ENCODE data around the gene ATP2B2.
"Not testable (repeated sequence)": the region's sequence is repeated elsewhere in the genome, so short reads cannot be mapped to it uniquely, and the experiment has no call there.

Gene ATP2B2

GRCh38 chr3:10299175-10299574 lies 206.2 kb downstream of the ATP2B2 start:
- ATAC-seq, result no peak
- Mint-ChIP-seq H3K4me3 (no peak overlapping the region), H3K9me3 (no peaks in the 10 kb centered on the region), H3K27me3 (no peaks in the 10 kb centered on the region), H3K4me1 (peaks cover 13% of the 10 kb centered on the region), H3K36me3 (peaks cover 57% of the 10 kb centered on the region), H3K27ac (peak overlapping the region; percentile 71)

- not testable (repeated sequence) for ATAC-seq
- H3K36me3 Mint-ChIP-seq, result peaks cover 53% of the 10 kb centered on the region
Observed at GRCh38 chr3:10298064-10298463, 207.3 kb downstream of the ATP2B2 start.

GRCh38 chr3:10294030-10294586 lies 211.3 kb downstream of the ATP2B2 start:
- ATAC-seq, result no peak
- peaks cover 24% of the 10 kb centered on the region for H3K36me3 Mint-ChIP-seq
- no peaks in the 10 kb centered on the region for H3K27me3 Mint-ChIP-seq
- H3K4me1 Mint-ChIP-seq, result peaks cover 33% of the 10 kb centered on the region
- no peaks in the 10 kb centered on the region for H3K9me3 Mint-ChIP-seq
- H3K27ac Mint-ChIP-seq, result peak overlapping the region; percentile 21
- no peak overlapping the region for H3K4me3 Mint-ChIP-seq

More at GRCh38 chr3:10298064-10298463, 207.3 kb downstream of the ATP2B2 start:
- H3K4me1 Mint-ChIP-seq, result peaks cover 21% of the 10 kb centered on the region
- H3K4me3 Mint-ChIP-seq, H3K9me3 Mint-ChIP-seq, H3K27me3 Mint-ChIP-seq, H3K27ac Mint-ChIP-seq: not testable (repeated sequence)

- Mint-ChIP-seq H3K27ac (peak within 1 kb of the TSS; percentile 74), H3K4me1 (peaks cover 33% of the 10 kb centered on the region), H3K36me3 (peaks cover 27% of the 10 kb centered on the region), H3K27me3 (no peaks in the 10 kb centered on the region), H3K4me3 (peak within 1 kb of the TSS; percentile 62), H3K9me3 (no peaks in the 10 kb centered on the region)
- peak; percentile 95 for ATAC-seq
Observed at GRCh38 chr3:10292505-10293419, 212.6 kb downstream of the ATP2B2 start, which contains the start of gene GHRL. GHRL (minus strand) TSS chr3:10292947; CDS start chr3:10290180, 2,767 bp downstream.

- ATAC-seq, result no peak
- H3K27ac Mint-ChIP-seq, result peak overlapping the region; percentile 74
- no peaks in the 10 kb centered on the region for H3K9me3 Mint-ChIP-seq
- H3K4me3 Mint-ChIP-seq, result no peak overlapping the region
- H3K36me3 Mint-ChIP-seq, result peaks cover 29% of the 10 kb centered on the region
- H3K4me1 Mint-ChIP-seq, result peaks cover 33% of the 10 kb centered on the region
- no peaks in the 10 kb centered on the region for H3K27me3 Mint-ChIP-seq
Observed at GRCh38 chr3:10291641-10292040, 213.7 kb downstream of the ATP2B2 start.

GRCh38 chr3:10290481-10291176 lies 214.8 kb downstream of the ATP2B2 start:
- ATAC-seq, result no peak
- H3K27ac Mint-ChIP-seq, result peak overlapping the region; percentile 74
- no peak overlapping the region for H3K4me3 Mint-ChIP-seq
- H3K27me3 Mint-ChIP-seq, result no peaks in the 10 kb centered on the region
- H3K36me3 Mint-ChIP-seq, result peaks cover 28% of the 10 kb centered on the region
- peaks cover 36% of the 10 kb centered on the region for H3K4me1 Mint-ChIP-seq
- H3K9me3 Mint-ChIP-seq, result no peaks in the 10 kb centered on the region

GRCh38 chr3:10289787-10290355 lies 215.5 kb downstream of the ATP2B2 start:
- Mint-ChIP-seq H3K9me3 (no peaks in the 10 kb centered on the region), H3K27ac (no peak overlapping the region), H3K4me1 (peaks cover 44% of the 10 kb centered on the region), H3K36me3 (peaks cover 31% of the 10 kb centered on the region), H3K27me3 (no peaks in the 10 kb centered on the region), H3K4me3 (no peak overlapping the region)
- ATAC-seq, result no peak

- no peaks in the 10 kb centered on the region for H3K27me3 Mint-ChIP-seq
- H3K36me3 Mint-ChIP-seq, result peaks cover 24% of the 10 kb centered on the region
- ATAC-seq, result no peak
- H3K9me3 Mint-ChIP-seq, result no peaks in the 10 kb centered on the region
- H3K4me1 Mint-ChIP-seq, result peaks cover 46% of the 10 kb centered on the region
- no peak overlapping the region for H3K27ac Mint-ChIP-seq
- H3K4me3 Mint-ChIP-seq, result no peak overlapping the region
Observed at GRCh38 chr3:10289077-10289476, 216.3 kb downstream of the ATP2B2 start.

- Mint-ChIP-seq H3K27ac (no peak overlapping the region), H3K36me3 (peaks cover 22% of the 10 kb centered on the region), H3K9me3 (no peaks in the 10 kb centered on the region), H3K4me3 (no peak overlapping the region), H3K4me1 (peaks cover 46% of the 10 kb centered on the region), H3K27me3 (no peaks in the 10 kb centered on the region)
- no peak for ATAC-seq
Observed at GRCh38 chr3:10288575-10288960, 216.8 kb downstream of the ATP2B2 start.

GRCh38 chr3:10287936-10288574 lies 217.3 kb downstream of the ATP2B2 start:
- Mint-ChIP-seq H3K36me3 (peaks cover 22% of the 10 kb centered on the region), H3K27me3 (no peaks in the 10 kb centered on the region), H3K4me3 (no peak overlapping the region), H3K27ac (no peak overlapping the region), H3K4me1 (peaks cover 43% of the 10 kb centered on the region), H3K9me3 (no peaks in the 10 kb centered on the region)
- no peak for ATAC-seq

- peaks cover 30% of the 10 kb centered on the region for H3K4me1 Mint-ChIP-seq
- no peaks in the 10 kb centered on the region for H3K27me3 Mint-ChIP-seq
- no peak overlapping the region for H3K4me3 Mint-ChIP-seq
- ATAC-seq, result no peak
- peaks cover 30% of the 10 kb centered on the region for H3K36me3 Mint-ChIP-seq
- H3K27ac Mint-ChIP-seq, result no peak overlapping the region
- no peaks in the 10 kb centered on the region for H3K9me3 Mint-ChIP-seq
Observed at GRCh38 chr3:10286596-10287295, 218.6 kb downstream of the ATP2B2 start.

GRCh38 chr3:10286133-10286524 lies 219.3 kb downstream of the ATP2B2 start:
- Mint-ChIP-seq H3K27ac (no peak overlapping the region), H3K4me1 (peaks cover 24% of the 10 kb centered on the region), H3K36me3 (peaks cover 30% of the 10 kb centered on the region), H3K4me3 (no peak overlapping the region), H3K27me3 (no peaks in the 10 kb centered on the region), H3K9me3 (no peaks in the 10 kb centered on the region)
- no peak for ATAC-seq

GRCh38 chr3:10285272-10286132 lies 219.9 kb downstream of the ATP2B2 start:
- ATAC-seq, result no peak
- H3K4me1 Mint-ChIP-seq, result peaks cover 22% of the 10 kb centered on the region
- no peak overlapping the region for H3K4me3 Mint-ChIP-seq

More at GRCh38 chr3:10285272-10286132, 219.9 kb downstream of the ATP2B2 start:
- H3K9me3 Mint-ChIP-seq, result no peaks in the 10 kb centered on the region
- no peaks in the 10 kb centered on the region for H3K27me3 Mint-ChIP-seq
- H3K36me3 Mint-ChIP-seq, result peaks cover 30% of the 10 kb centered on the region
- peak overlapping the region; percentile 3 for H3K27ac Mint-ChIP-seq

All from stimulated activated memory B cell treated with anti-CD40 and anti-IgM and Interleukin-4, amounts not matched to agents 10 μg/mL and 1 μg/mL and 100 μg/mL, for 72 hours (primary cell).